NCI-H1105 treated with DMSO at 0.1 percent for 48 hours (cell line): Measurements from ENCODE around the gene FAM227A.

Source experiments
- DNase-seq: peaks from one replicate; lab custom pipeline; 2025; lab: John Stamatoyannopoulos, UW

The FAM227A gene

DNA sequence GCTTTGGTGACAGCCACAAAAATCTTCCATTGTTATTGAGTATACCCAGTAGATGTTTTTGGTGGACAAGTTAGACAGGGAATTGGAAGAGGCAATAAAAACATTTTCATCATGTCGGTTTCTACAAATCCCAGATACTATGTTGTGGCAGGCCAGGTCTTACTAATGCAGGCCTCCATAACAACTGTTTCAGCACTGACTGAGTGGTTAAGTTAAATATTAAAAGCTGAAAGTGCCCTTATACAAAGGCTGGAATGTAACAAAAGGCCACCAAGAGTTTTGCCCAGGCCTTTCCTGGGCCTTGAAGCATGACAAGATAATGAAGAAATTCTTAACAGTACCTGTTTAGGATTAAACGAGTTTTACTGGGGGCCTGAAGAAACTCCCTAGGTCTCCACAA lies 115.5 kb downstream of the FAM227A start:
- no peak for DNase-seq

DNA sequence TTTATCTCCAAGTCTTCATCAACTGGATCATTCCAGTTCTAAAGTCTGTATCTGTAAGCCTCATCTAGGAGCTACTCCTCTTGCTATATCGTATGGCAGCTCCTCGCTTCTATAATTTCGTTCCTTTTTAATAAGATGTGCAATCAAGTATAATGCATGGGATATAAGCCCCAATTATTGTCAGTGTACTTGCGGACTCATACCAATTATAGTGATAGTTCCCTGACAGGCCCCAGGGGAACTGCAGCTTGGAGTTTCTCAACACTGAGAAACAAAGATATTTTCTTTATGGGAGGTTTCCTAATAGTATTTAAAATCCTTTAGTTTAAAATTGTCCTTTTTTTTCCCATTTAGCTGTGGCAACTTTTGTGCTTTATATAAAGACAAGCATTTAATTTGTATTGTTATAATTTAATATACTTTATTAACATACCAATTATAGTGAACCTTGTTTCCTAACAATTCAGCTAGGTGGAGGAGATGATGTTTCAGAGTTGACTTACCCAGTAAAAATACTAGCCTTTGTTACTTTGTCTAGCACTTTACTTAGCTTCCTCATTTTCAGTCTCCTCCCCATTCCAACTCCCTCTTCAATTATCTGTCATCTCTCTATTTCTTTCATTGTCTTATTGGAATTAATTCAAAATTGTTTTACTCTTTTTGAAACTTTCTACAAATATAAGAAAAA lies 124.8 kb downstream of the FAM227A start:
- DNase-seq: no peak
